Ovary (tissue), 9 donors: ENCODE measurements around the gene POC1A. TPM values are rescaled to one million over a fixed set of nuclear protein-coding genes. Genes with fewer than 3 reads are reported as not detected.
"Not testable (repeated sequence)": the region's sequence is repeated elsewhere in the genome, so short reads cannot be mapped to it uniquely, and the experiment has no call there.

Experiments
- DNase-seq, 5 donors: peaks; one replicate each; pipeline ENCODE4 v3.0.0-alpha.2; 2019 to 2020
- H3K27ac ChIP-seq, 2 donors: fragments of 200-600 bp; one replicate each; pipeline versions ENCODE4 v1.5.1 to v1.8.0; 2019 to 2022
- H3K27me3 ChIP-seq: fragments of 200-600 bp; one replicate; pipeline ENCODE4 v1.8.0; 2022
- H3K36me3 ChIP-seq: fragments of 200-600 bp; sonication (generic); one replicate; pipeline ENCODE4 v1.5.1; 2019
- H3K4me1 ChIP-seq: one replicate; pipeline ENCODE4 v1.8.1; 2013; ENCODE audit warnings: mild to moderate bottlenecking, moderate library complexity; ENCODE audit not compliant: insufficient read depth
- H3K4me3 ChIP-seq: fragments of 200-600 bp; sonication (generic); one replicate; pipeline ENCODE4 v1.5.1; 2017
- H3K9me3 ChIP-seq, 2 donors: fragments of 200-600 bp in 1 of 2; sonication (generic) in 1 of 2; one replicate each; pipeline versions ENCODE4 v1.5.1 to v1.8.1; 2013 to 2019; ENCODE audit warnings: mild to moderate bottlenecking in 1 of 2, moderate library complexity in 1 of 2
- CTCF ChIP-seq, 3 donors: fragments of 450-650 bp in 2 of 3; fragments of 200-600 bp in 1 of 3; IDR thresholded peaks; one replicate each; pipeline versions ENCODE4 v1.5.1 to v1.8.0; 2016 to 2022; ENCODE audit warnings: antibody characterized with exemption in 3 of 3, mild to moderate bottlenecking in 1 of 3
- EP300 ChIP-seq: sonication (generic); formaldehyde crosslinking; IDR thresholded peaks from one replicate; pipeline ENCODE4 v1.6.1; 2017; ENCODE audit warnings: antibody characterized with exemption
- POLR2A ChIP-seq: fragments of 450-650 bp; IDR thresholded peaks from one replicate; pipeline ENCODE4 v1.6.1; 2017; ENCODE audit warnings: antibody characterized with exemption, mild to moderate bottlenecking, moderate library complexity
- WGBS, 3 donors: extraction: QIAGEN DNeasy Blood & Tissue Kit in 1 of 3; methylation state at CpG; one replicate each; pipeline versions ENCODE4 v1.1.5 to v1.1.7; 2013 to 2017; 5-methylcytosine and 5-hydroxymethylcytosine counted together
- intact Hi-C, 4 donors: fragments of 100-400 bp; cut with DNase I; formaldehyde crosslinking; loops; one replicate each; pipeline versions ENCODE4 v1.11.0 to v1.15.1; 2022 to 2023
- polyA plus RNA-seq, 2 donors: library from polyadenylated mRNA; stranded (reverse); fragments of 200-250 nt in 1 of 2; fragments of 350-450 nt in 1 of 2; fragmentation: Illumina TruSeq in 1 of 2; extraction: RNeasy Lipid Tissue Mini Kit (QIAGEN cat#74804) in 1 of 2; gene quantifications; one replicate each; pipeline ENCODE4 v1.2.3, GENCODE V29; 2013 to 2014
- total RNA-seq, 7 donors: library from RNA; depleted of rRNA in 2 of 7; stranded (reverse); fragments of >200 nt in 2 of 7; fragmentation: NEBNext Ultra II Directional in 3 of 7; extraction: Animal tissue kit (Norgen Biotek cat#: 25700) in 3 of 7; gene quantifications; one replicate each; pipeline versions ENCODE4 v1.1.0 to v1.2.4, GENCODE V29; 2016 to 2023
- donor health status: DM: no; HTN: no; CAD: no; lungs with moderate emphysema.
- donor health status: DM: no; HTN: no; CAD: no.
- donor health status: Bipolar disorder and iron deficiency.
- donor health status: DM: yes; HTN: yes; CAD: no.
- donor health status: DM: no; HTN: no; CAD: no.
- donor health status: DM: yes; HTN: yes; CAD: no.

POC1A gene
- total and polyA plus RNA-seq, 9 donors: 0.53 to 1.8 (median 1.3) TPM

GRCh38 chr3:52155912-52156311 is 1.7 kb upstream of the POC1A start:
- intact Hi-C loops: no loop called here
- H3K4me1 ChIP-seq: peaks cover 8% of the 10 kb centered on the region

GRCh38 chr3:52153389-52154096 is 680 bp downstream of the POC1A start:
- no peaks in the 10 kb centered on the region for H3K27me3 ChIP-seq
- peak in 3 of 5 donors; percentile 25 to 37 (median 37) for DNase-seq
- TF ChIP-seq CTCF (IDR thresholded peaks at IDR 0.05) (no peak), EP300 (no peak), POLR2A (no peak)
- 12 to 13% (median 12%) methylated on average over 18 of the region's 18 CpGs for WGBS, 3 donors
- no peak overlapping the region for H3K27ac ChIP-seq
- H3K4me1 ChIP-seq: peaks cover 8% of the 10 kb centered on the region
- H3K9me3 ChIP-seq: no peaks in the 10 kb centered on the region
- no peaks in the 10 kb centered on the region for H3K36me3 ChIP-seq
- peak overlapping the region; percentile 61 for H3K4me3 ChIP-seq
- intact Hi-C loops: no loop called here

More at GRCh38 chr3:52155912-52156311, 1.7 kb upstream of the POC1A start:
- Histone ChIP-seq H3K27ac (no peak overlapping the region), H3K36me3 (no peaks in the 10 kb centered on the region), H3K4me3 (no peak overlapping the region), H3K27me3 (no peaks in the 10 kb centered on the region), H3K9me3 (no peaks in the 10 kb centered on the region)
- DNase-seq: no peak
- 67 to 76% (median 67%) methylated on average over 4 of the region's 4 CpGs for WGBS, 3 donors
- TF ChIP-seq CTCF (IDR thresholded peaks at IDR 0.05) (no peak), POLR2A (no peak), EP300 (no peak)

GRCh38 chr3:52151991-52152390 is 2.2 kb downstream of the POC1A start:
- H3K9me3 ChIP-seq, H3K4me1 ChIP-seq, intact Hi-C loops, H3K36me3 ChIP-seq, H3K27me3 ChIP-seq, H3K4me3 ChIP-seq, DNase-seq, H3K27ac ChIP-seq: not testable (repeated sequence)
- WGBS, 3 donors: 84 to 87% (median 85%) methylated on average over 4 of the region's 4 CpGs

- DNase-seq: no peak
- TF ChIP-seq POLR2A (no peak), CTCF (IDR thresholded peaks at IDR 0.05) (no peak), EP300 (no peak)
- Histone ChIP-seq H3K4me1 (peaks cover 8% of the 10 kb centered on the region), H3K9me3 (no peaks in the 10 kb centered on the region), H3K27ac (no peak overlapping the region), H3K27me3 (no peaks in the 10 kb centered on the region), H3K36me3 (no peaks in the 10 kb centered on the region), H3K4me3 (no peak overlapping the region)
- intact Hi-C loops: no loop called here
- 85 to 90% (median 87%) methylated on average over 4 of the region's 4 CpGs for WGBS, 3 donors
These were observed 3.4 kb downstream of the POC1A start for GRCh38 chr3:52150860-52151259.

- Histone ChIP-seq H3K9me3 (no peaks in the 10 kb centered on the region), H3K27me3 (no peaks in the 10 kb centered on the region), H3K4me1 (peaks cover 8% of the 10 kb centered on the region), H3K27ac (no peak overlapping the region), H3K4me3 (no peak overlapping the region), H3K36me3 (no peaks in the 10 kb centered on the region)
- no peak for DNase-seq
- WGBS, 3 donors: 91 to 96% (median 94%) methylated on average over 3 of the region's 3 CpGs
- intact Hi-C loops: no loop called here
- TF ChIP-seq EP300 (no peak), CTCF (IDR thresholded peaks at IDR 0.05) (no peak), POLR2A (no peak)
These were observed 3.9 kb downstream of the POC1A start for GRCh38 chr3:52150357-52150756.
